HG03025 (cell line): ENCODE data around the gene PIGW.
A peak's percentile ranks its signal among the peaks of the same experiment; 100 is the strongest.

Source experiments
- ATAC-seq: cut with Tn5 transposase; IDR thresholded peaks from one replicate; pipeline ENCODE4 v1.9.1; 2021; ENCODE audit warnings: mild to moderate bottlenecking, moderate library complexity; ENCODE audit not compliant: unreplicated experiment, low FRiP score

PIGW gene

GRCh38 chr17:36544307-36545076 is 9.7 kb downstream of the PIGW start, which contains the start of gene GGNBP2:
TSS of gene GGNBP2 (plus strand) at chr17:36544919. CDS start at chr17:36545725, 806 bp downstream.
- peak; percentile 42 for ATAC-seq

DNA sequence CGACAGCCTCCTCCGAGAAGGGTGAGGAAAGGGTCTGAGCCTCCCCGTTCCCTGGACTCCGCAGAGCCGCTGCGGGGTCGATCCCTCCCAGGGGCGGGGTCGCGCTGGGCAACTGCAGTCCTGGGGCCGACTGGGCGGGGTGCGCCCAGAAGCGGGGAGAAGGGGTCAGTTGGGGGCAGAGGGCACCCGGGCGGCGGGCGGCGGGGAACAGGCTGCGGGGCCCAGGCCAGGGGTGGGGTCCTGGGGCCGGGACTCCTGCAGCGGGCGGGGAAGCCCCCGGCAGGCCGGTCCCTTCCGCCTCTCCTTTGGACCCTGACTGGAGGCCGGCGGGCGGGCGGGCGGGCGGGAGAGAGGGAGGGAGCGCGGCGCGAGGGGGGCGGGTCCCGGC is 10.3 kb downstream of the PIGW start:
- peak; percentile 36 for ATAC-seq

DNA sequence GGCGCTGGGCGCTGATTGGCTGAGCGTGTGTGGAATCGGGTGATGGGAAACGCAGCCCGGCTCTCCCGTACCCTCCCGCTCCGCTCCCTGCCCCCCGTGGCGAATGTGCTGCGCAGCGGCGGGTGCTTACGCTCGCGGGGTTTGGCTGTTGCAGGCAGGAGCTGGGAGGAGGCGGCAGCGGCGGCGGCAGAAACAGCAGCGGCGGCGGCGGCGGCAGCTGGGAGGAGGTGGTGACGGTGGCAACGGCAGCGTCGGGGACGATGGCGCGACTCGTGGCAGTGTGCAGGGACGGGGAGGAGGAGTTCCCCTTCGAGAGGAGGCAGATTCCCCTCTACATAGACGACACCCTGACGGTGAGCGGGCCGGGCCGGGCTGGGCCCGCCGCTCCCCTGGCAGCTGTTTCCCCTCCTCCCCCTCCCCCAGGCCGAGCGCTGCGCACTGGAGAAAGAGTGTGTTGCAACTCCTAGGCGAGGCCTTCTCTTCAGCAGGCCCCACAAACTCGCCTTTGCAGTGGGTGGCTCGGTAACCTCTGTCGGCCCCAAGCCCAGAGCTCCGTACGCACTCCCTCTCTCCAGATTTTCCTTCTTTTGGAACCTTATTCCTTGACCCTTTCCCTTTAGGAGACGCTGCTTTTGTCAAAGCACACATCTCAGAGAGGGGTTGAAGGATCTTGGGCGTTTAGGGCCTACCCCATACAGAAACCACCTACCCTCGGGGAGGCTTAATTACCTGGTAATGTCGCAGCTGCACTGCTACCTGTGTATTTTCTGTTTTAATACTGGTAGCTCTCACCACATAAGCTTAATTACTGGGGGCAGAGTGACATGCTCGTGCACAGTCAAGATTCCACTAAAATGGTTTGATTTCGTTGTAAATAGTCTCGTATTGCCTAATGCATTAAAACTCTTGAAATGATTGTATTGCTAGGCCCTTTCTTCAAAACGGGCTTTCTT is 11.0 kb downstream of the PIGW start:
- peak; percentile 75 for ATAC-seq

DNA sequence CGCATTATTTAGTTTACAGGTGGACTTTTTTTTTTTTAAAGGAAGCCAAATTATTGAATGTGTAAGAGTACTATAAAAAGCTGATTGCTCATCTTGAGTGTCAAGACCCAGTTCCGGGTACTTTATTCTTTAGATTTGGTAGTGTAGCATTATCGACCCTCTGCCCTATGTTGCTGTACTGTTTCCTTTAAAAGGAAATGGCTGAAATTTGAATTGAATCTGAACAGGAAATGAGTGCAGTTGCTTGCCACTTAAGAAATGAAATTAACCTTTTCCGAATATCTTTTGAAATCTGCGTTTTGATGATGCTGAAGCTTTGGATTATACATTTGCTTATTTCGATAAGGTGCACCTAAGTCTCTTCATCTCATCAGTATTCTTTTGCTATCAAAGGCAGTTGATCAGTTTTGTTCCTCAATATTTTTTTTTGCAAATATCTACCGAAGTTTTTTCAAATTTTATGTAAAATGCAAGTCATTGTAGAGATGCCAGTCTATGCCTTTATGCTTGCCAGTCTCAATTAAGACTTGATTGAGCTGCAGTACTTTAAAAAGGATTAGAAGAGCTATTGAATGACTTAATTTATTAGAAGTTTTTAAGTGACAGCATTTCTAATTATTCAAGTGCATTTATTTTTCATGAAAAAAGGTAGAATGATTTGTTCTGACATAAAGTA is 11.8 kb downstream of the PIGW start:
- no peak for ATAC-seq

- no peak for ATAC-seq
Observed at GRCh38 chr17:36547776-36548175, 13.0 kb downstream of the PIGW start.

GRCh38 chr17:36550491-36551417 is 16.0 kb downstream of the PIGW start:
- ATAC-seq: no peak

DNA sequence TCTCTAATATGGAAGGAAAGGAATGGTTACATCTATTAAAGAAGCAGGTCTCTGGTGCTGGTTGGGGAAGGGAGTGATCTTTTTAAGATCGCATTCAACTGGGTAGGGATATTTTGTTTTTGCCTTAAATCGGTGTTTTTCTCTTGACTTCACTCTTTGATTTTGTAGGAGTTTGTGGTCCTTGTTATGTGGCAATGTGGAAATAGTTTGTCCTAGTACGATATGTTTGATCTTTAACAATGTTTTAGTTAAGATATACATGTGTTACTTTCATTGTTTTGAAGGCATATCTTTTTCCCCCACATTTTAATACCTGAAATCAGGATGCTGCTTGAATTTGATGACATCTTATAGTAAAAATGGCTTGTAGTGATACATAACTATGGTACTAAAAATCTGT is 18.7 kb downstream of the PIGW start:
- ATAC-seq: no peak

- no peak for ATAC-seq
Observed at GRCh38 chr17:36566081-36566480, 31.3 kb downstream of the PIGW start.

DNA sequence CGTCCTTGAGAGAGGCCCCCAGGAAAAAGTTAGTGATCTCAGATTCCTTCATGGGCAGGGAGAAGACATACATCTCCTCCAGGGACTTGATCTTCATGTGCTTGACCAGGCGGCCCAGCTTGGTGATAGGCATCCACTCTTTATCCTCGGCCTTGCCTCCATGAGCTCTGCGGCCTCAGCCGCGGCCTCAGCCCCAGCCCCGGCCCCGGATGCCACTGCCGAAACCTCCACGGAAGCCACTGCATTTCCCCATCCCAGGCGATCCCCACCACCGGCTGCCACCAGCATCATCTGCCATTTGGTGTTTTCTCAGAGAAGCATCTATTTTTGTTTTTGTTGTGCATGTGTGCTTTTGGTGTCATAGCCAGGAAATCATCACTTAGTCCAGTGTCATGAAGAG is 40.2 kb downstream of the PIGW start:
- no peak for ATAC-seq

DNA sequence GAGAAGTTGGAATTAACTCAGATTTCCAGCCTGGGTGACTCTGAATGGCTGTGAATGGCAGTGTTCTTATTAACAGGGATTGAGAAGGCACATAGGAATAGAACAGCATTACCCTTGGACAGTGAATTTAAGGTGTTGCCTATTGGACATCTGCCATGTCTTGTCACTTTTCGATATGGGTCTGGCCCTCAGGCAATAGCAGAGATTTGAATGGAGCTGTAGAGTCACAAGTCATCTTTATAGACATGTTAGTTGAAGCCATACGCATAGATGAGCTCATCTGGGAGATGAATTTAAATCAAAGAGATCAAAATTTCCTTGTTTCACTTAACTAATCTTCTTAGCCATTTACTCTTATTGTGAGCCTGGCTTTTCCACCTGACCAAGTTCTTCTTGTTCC is 42.0 kb downstream of the PIGW start:
- ATAC-seq: no peak

GRCh38 chr17:36578671-36579070 is 43.9 kb downstream of the PIGW start:
- no peak for ATAC-seq

DNA sequence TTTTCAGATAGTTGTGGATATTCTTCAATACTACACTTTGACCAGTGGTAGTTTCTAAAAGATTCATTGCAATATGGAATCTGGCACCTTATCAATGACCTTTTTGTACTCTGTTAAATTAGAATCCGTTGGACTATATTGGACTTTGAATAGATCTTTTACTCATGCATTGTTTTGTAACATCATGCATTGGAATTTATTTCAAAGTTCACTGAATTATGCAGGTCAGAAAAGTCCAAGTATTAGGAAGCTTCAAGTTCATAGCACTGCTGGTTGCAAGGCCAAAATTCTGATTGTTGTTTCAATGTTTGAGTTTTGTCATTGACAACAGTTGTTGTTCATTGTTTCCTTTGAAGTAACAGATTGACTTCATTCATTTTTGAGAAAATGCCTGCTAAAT is 49.0 kb downstream of the PIGW start:
- no peak for ATAC-seq

GRCh38 chr17:36586138-36586537 is 51.4 kb downstream of the PIGW start:
- ATAC-seq: no peak
